Cardiac atrium fibroblast (primary cell): ENCODE data around the gene SLC39A9. TPM values are rescaled to one million over a fixed set of nuclear protein-coding genes. Genes with fewer than 3 reads are reported as not detected.

Source experiments
- total RNA-seq: library from RNA; depleted of rRNA; stranded (reverse); fragments of >200 nt; gene quantifications from 2 replicates; pipeline ENCODE4 v1.2.3, GENCODE V29; 2015

SLC39A9 gene, protein sequence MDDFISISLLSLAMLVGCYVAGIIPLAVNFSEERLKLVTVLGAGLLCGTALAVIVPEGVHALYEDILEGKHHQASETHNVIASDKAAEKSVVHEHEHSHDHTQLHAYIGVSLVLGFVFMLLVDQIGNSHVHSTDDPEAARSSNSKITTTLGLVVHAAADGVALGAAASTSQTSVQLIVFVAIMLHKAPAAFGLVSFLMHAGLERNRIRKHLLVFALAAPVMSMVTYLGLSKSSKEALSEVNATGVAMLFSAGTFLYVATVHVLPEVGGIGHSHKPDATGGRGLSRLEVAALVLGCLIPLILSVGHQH
- 94.4 and 97.7 TPM in 2 replicates for total RNA-seq

DNA sequence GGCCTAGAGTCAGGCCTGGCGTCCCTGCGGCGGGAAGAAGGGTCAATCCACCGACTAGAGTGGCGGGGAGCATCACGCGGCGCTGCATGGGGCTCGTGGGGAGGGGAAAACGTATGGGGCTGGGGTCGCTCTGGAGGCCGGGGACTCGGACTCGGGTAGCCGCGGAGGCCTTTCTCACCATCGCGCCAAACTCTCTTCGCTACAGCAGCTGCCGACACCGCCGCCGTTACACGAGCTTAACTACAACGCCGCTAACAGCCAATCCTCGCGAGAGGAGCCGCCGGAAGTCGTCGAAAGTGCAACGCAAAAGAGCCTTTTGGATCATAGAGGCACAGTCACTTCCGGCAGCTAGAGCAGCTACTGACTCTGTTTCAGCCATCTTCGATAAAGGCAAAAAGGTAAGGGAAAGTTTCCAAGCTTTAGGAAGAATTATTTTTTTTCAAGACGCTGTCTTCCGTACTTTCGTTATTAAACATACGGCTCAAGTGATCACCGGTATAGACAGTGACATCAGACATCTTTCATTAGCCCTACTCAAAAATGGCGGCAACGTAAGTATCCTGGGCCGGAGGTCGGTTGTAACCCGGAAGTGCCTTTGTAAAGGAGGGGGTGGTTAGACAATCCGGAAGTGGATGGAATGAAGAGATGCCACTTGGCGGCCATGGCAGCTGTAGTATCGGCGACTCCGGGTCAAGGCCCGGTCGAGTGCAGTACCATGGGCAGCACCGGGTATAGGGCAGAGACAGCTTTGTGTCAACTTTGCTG is at the start of gene SLC39A9, which contains the start of gene ERH:
Gene SLC39A9, plus strand, starts transcription at position 640 of the 765 bp plus-strand sequence. CDS start 678 bp downstream, outside the sequence.
Gene ERH, minus strand, starts transcription at position 247 of the 765 bp plus-strand sequence. Its CDS starts 66 bp downstream, at position 181.

DNA sequence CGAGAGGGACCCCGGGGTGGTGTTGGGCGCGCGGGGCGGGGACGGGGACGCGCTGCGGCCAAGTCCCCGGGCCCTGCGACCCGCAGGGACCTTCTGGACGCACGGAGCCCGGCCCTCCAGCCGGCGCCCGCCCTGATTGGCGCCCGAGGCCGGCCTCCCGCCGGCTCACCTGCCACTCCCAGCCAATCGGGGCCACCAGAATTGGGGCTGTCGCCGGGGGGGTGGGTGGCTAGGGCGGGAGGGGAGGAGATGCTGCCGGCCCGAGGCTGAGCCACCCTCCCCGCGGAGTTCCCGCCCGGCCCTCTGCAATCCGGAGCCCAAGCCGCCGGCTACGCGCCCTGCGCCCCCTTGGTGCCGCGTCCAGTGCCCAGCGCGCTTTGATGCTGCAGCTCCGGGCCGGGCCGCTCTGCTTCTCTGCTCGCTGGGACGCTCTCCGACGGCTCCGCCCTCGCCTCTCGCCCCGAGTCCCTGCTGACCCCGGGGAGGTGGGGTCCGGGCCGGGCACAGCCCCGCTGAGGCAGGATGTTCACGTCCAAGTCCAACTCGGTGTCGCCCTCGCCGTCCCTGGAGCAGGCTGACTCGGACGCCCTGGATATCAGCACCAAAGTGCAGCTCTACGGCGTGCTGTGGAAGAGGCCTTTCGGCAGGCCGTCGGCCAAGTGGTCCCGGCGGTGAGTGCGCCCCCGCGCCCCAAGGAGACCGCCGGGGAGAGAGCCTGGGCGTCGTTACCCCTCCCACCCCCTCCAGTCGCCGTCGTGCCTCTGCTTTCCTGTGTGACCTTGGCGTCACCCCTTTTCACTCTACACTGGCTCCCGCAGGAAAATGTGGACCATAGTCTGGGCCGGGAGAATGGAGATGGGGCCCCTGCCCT is 86.2 kb downstream of the SLC39A9 start, which contains the start of gene PLEKHD1:
Gene PLEKHD1, plus strand, starts transcription at position 285 of the 871 bp plus-strand sequence. Its CDS starts 238 bp downstream, at position 523.

Other genes with a start within 250 kb of the SLC39A9 start
- gene DCAF5, start 245.6 kb upstream of the SLC39A9 start, total RNA-seq, result 19.0 and 20.2 TPM in 2 replicates
- gene EXD2, start 207.2 kb upstream of the SLC39A9 start, total RNA-seq, result 11.8 and 14.8 TPM in 2 replicates
- gene GALNT16, start 138.5 kb upstream of the SLC39A9 start, total RNA-seq, result 0.65 and 1.4 TPM in 2 replicates
- 107 and 126 TPM in 2 replicates for gene ERH, start 393 bp upstream of the SLC39A9 start, total RNA-seq
- not detected in 2 replicates for gene PLEKHD1, start 86.0 kb downstream of the SLC39A9 start, total RNA-seq
- gene CCDC177, start 176.2 kb downstream of the SLC39A9 start, total RNA-seq, result 0.16 and 0.54 TPM in 2 replicates
- gene SUSD6, start 212.9 kb downstream of the SLC39A9 start, total RNA-seq, result 12.6 and 20.4 TPM in 2 replicates